ENCODE data around the gene TNFRSF1B. TPM values are rescaled to one million over a fixed set of nuclear protein-coding genes. Genes with fewer than 3 reads are reported as not detected.

TNFRSF1B gene
- total and polyA plus RNA-seq, 2 donors (not counting 1 experiment from before 2014, with no cell fraction given) = 24.8 to 27.5 TPM

- Histone ChIP-seq H4K20me1 (ENCODE audit: control insufficient read depth, extremely low read depth, insufficient read depth, low read length) (no peaks in the 10 kb centered on the region), H2AFZ (ENCODE audit: low read length) (no peak overlapping the region), H3K27me3 (ENCODE audit: control insufficient read depth, insufficient read depth, low read length) (no peaks in the 10 kb centered on the region), H3K4me1 (ENCODE audit: control insufficient read depth, extremely low read depth, insufficient read depth, low read length) (peaks cover 9% of the 10 kb centered on the region), H3K27ac (ENCODE audit: insufficient read depth, low read length) (no peak overlapping the region), H3K4me2 (ENCODE audit: extremely low read depth, insufficient read depth, low read length) (no peak overlapping the region), H3K9me3 (ENCODE audit: control insufficient read depth, insufficient read depth, low read depth, low read length) (no peaks in the 10 kb centered on the region), H3K4me3 (replicated peaks in 1 of 4; ENCODE audit: control extremely low read depth in 1 of 4, insufficient read depth in 1 of 4, low read depth in 3 of 4, low read length in 4 of 4) (no peak overlapping the region), H3K9ac (ENCODE audit: insufficient read depth, low read length) (no peak overlapping the region), H3K79me2 (ENCODE audit: control insufficient read depth, insufficient read depth, low read length) (no peaks in the 10 kb centered on the region), H3K36me3 (ENCODE audit: control insufficient read depth, insufficient read depth, low read length) (no peaks in the 10 kb centered on the region)
- DNase-seq (ENCODE audit: low read depth in 2 of 2) = peak; percentile 35 to 79
- TF ChIP-seq EZH2 (IDR thresholded peaks at IDR 0.05; ENCODE audit: low read length, missing control alignments) (no peak), CTCF (conservative IDR thresholded peaks at IDR 0.05 in 1 of 2, IDR thresholded peaks at IDR 0.05 in 1 of 2; ENCODE audit: low read depth in 1 of 2, low read length in 2 of 2) (peak; percentile 96 to 97)
Observed at GRCh38 chr1:12124693-12125421, 41.9 kb upstream of the TNFRSF1B start.

- DNase-seq (ENCODE audit: low read depth in 2 of 2) = no peak
- no peaks in the 10 kb centered on the region for H4K20me1 ChIP-seq (ENCODE audit: control insufficient read depth, extremely low read depth, insufficient read depth, low read length)
- TF ChIP-seq EZH2 (IDR thresholded peaks at IDR 0.05; ENCODE audit: low read length, missing control alignments) = no peak
- TF ChIP-seq CTCF (conservative IDR thresholded peaks at IDR 0.05 in 1 of 2, IDR thresholded peaks at IDR 0.05 in 1 of 2; ENCODE audit: low read depth in 1 of 2, low read length in 2 of 2) = no peak
Observed at GRCh38 chr1:12125422-12126355, 41.1 kb upstream of the TNFRSF1B start.

GRCh38 chr1:12126781-12127180 lies 40.0 kb upstream of the TNFRSF1B start:
- Histone ChIP-seq H3K9me3 (ENCODE audit: control insufficient read depth, insufficient read depth, low read depth, low read length) (no peaks in the 10 kb centered on the region), H3K79me2 (ENCODE audit: control insufficient read depth, insufficient read depth, low read length) (no peaks in the 10 kb centered on the region), H3K27ac (ENCODE audit: insufficient read depth, low read length) (no peak overlapping the region), H3K36me3 (ENCODE audit: control insufficient read depth, insufficient read depth, low read length) (no peaks in the 10 kb centered on the region), H4K20me1 (ENCODE audit: control insufficient read depth, extremely low read depth, insufficient read depth, low read length) (no peaks in the 10 kb centered on the region), H3K4me3 (replicated peaks in 1 of 4; ENCODE audit: control extremely low read depth in 1 of 4, insufficient read depth in 1 of 4, low read depth in 3 of 4, low read length in 4 of 4) (no peak overlapping the region), H3K4me2 (ENCODE audit: extremely low read depth, insufficient read depth, low read length) (no peak overlapping the region), H3K4me1 (ENCODE audit: control insufficient read depth, extremely low read depth, insufficient read depth, low read length) (peaks cover 4% of the 10 kb centered on the region), H3K27me3 (ENCODE audit: control insufficient read depth, insufficient read depth, low read length) (no peaks in the 10 kb centered on the region), H2AFZ (ENCODE audit: low read length) (no peak overlapping the region), H3K9ac (ENCODE audit: insufficient read depth, low read length) (no peak overlapping the region)
- no peak for TF ChIP-seq EZH2 (IDR thresholded peaks at IDR 0.05; ENCODE audit: low read length, missing control alignments)
- no peak for TF ChIP-seq CTCF (conservative IDR thresholded peaks at IDR 0.05 in 1 of 2, IDR thresholded peaks at IDR 0.05 in 1 of 2; ENCODE audit: low read depth in 1 of 2, low read length in 2 of 2)
- DNase-seq (ENCODE audit: low read depth in 2 of 2) = no peak

More at GRCh38 chr1:12125422-12126355, 41.1 kb upstream of the TNFRSF1B start:
- H3K4me3 ChIP-seq (replicated peaks in 1 of 4; ENCODE audit: control extremely low read depth in 1 of 4, insufficient read depth in 1 of 4, low read depth in 3 of 4, low read length in 4 of 4) = no peak overlapping the region
- no peaks in the 10 kb centered on the region for H3K36me3 ChIP-seq (ENCODE audit: control insufficient read depth, insufficient read depth, low read length)
- H3K9ac ChIP-seq (ENCODE audit: insufficient read depth, low read length) = no peak overlapping the region
- H2AFZ ChIP-seq (ENCODE audit: low read length) = no peak overlapping the region
- no peak overlapping the region for H3K4me2 ChIP-seq (ENCODE audit: extremely low read depth, insufficient read depth, low read length)
- no peaks in the 10 kb centered on the region for H3K79me2 ChIP-seq (ENCODE audit: control insufficient read depth, insufficient read depth, low read length)
- peaks cover 9% of the 10 kb centered on the region for H3K4me1 ChIP-seq (ENCODE audit: control insufficient read depth, extremely low read depth, insufficient read depth, low read length)
- H3K27me3 ChIP-seq (ENCODE audit: control insufficient read depth, insufficient read depth, low read length) = no peaks in the 10 kb centered on the region
- H3K9me3 ChIP-seq (ENCODE audit: control insufficient read depth, insufficient read depth, low read depth, low read length) = no peaks in the 10 kb centered on the region
- H3K27ac ChIP-seq (ENCODE audit: insufficient read depth, low read length) = no peak overlapping the region

Measured in fibroblast of lung (primary cell).